ENCODE data around the gene KCTD5.

Gene KCTD5

GRCh38 chr16:2749476-2749875 is 67.2 kb downstream of the KCTD5 start:
- H3K9me3 ChIP-seq (ENCODE audit: insufficient read depth, low read depth, low read length) = no peaks in the 10 kb centered on the region
- H3K27ac ChIP-seq (ENCODE audit: low read depth, low read length) = no peak overlapping the region
- 94% methylated on average over 5 of the region's 5 CpGs for WGBS
- no peak overlapping the region for H3K4me3 ChIP-seq (ENCODE audit: low read length)
- H3K4me1 ChIP-seq (ENCODE audit: insufficient read depth, low read length) = peaks cover 1% of the 10 kb centered on the region
- no peaks in the 10 kb centered on the region for H3K27me3 ChIP-seq (ENCODE audit: insufficient read depth, low read length)
- peaks cover 5% of the 10 kb centered on the region; the same call in 1 of the 2 replicates for H3K36me3 ChIP-seq (ENCODE audit: insufficient read depth, low read length)
- no peak overlapping the region for H3K9ac ChIP-seq (ENCODE audit: low read depth, low read length)

DNA sequence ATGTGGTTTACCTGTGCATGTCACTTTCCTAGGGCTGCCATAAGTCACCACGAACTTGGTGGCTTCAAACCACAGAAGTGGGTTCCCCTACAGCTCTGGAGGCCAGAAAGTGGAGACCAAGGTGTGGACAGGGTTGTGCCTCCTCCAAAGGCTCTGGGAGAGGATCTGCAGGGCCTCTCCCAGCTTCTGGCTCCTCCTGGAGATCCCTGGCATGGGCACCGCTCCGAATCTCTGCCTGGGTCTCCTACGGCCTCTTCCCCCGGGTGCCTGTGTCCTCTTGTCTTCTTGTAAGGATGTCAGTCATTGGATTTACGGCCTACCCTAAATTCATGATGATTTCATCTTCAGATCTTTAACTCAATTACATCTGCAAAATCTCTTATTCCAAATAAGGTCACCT is 67.6 kb downstream of the KCTD5 start:
- no peaks in the 10 kb centered on the region for H3K9me3 ChIP-seq (ENCODE audit: insufficient read depth, low read depth, low read length)
- H3K36me3 ChIP-seq (ENCODE audit: insufficient read depth, low read length) = peaks cover 8% of the 10 kb centered on the region; the same call in 1 of the 2 replicates
- no peak overlapping the region for H3K9ac ChIP-seq (ENCODE audit: low read depth, low read length)
- H3K4me1 ChIP-seq (ENCODE audit: insufficient read depth, low read length) = peaks cover 6% of the 10 kb centered on the region
- H3K4me3 ChIP-seq (ENCODE audit: low read length) = no peak overlapping the region
- H3K27me3 ChIP-seq (ENCODE audit: insufficient read depth, low read length) = no peaks in the 10 kb centered on the region
- H3K27ac ChIP-seq (ENCODE audit: low read depth, low read length) = no peak overlapping the region
- WGBS = 95% methylated on average over 6 of the region's 6 CpGs

DNA sequence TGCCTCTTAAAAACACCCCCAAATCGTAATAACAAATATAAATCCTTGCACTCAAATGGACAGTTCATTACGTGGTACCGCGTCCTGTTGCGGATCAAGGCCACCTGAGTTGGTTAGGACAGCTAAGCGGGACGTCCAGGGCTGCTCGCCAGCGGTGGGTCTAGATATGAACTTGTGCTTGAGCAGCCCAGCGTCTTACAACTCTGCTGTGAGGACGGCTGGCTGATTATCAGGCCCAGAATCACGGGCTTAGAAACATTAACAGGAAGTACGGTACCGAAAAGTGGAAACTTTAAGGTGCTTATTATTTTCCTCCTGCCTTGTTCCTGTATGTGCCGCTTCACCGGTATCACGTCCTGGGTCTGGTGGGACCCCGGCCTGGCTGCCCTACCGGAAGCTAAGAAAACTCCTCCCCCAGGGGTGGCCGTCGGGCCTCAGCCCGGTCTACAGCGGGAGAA is 69.3 kb downstream of the KCTD5 start:
- peaks cover 18% of the 10 kb centered on the region for H3K36me3 ChIP-seq (ENCODE audit: insufficient read depth, low read length)
- peak overlapping the region; percentile 99 for H3K27ac ChIP-seq (ENCODE audit: low read depth, low read length)
- whole genome bisulfite sequencing = 14% methylated on average over 23 of the region's 23 CpGs
- peaks cover 11% of the 10 kb centered on the region for H3K4me1 ChIP-seq (ENCODE audit: insufficient read depth, low read length)
- H3K9me3 ChIP-seq (ENCODE audit: insufficient read depth, low read depth, low read length) = no peaks in the 10 kb centered on the region
- H3K27me3 ChIP-seq (ENCODE audit: insufficient read depth, low read length) = no peaks in the 10 kb centered on the region
- peak overlapping the region; percentile 73 for H3K4me3 ChIP-seq (ENCODE audit: low read length)
- peak overlapping the region; percentile 95 for H3K9ac ChIP-seq (ENCODE audit: low read depth, low read length)

DNA sequence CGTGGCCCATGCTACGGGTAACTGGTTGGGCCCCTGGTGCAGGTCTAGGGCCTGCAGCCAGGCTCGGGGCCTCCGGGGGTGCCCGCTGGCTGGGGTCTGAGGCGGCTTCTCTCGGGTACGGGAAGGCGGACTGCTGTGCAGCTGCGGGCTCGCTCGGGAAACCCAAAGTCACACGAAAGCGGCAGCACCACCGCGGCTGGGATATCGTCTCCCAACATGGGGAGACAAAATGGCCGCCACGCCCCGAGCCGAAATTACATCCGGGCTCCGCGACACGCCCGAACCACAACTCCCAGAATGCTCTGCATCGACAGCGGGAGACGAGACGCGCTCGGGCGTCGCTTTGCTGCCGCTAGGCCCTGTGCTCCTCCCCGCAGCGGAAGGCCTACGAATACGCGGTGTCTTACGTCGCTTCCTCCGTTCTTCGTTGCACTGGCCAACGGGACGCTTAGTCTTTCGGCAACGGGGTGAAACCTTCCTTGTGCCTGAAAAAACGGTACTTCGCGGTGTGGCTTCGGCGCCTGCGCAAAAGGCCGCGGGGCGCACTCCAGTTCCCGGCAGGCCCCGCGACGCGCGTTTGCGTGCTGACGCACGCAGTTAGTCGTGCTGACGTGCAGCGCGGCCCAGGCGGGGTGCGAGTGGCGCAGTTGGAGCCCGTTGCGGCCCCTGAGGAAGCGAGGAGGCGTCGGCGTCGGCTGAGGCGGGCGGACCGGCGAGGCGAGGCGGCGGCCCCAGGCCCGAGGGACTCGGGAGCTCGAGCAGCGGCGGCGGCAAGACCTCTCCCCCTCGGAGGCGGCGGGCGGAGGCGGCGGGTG is 69.9 kb downstream of the KCTD5 start, which contains the start of gene SRRM2:
SRRM2 (plus strand) TSS at position 604 of the 815 bp plus-strand sequence. CDS start 3,727 bp downstream, outside the sequence.
- Histone ChIP-seq H3K9ac (ENCODE audit: low read depth, low read length) (peak within 1 kb of the TSS; percentile 95), H3K36me3 (ENCODE audit: insufficient read depth, low read length) (peaks cover 25% of the 10 kb centered on the region), H3K4me3 (ENCODE audit: low read length) (peak within 1 kb of the TSS; percentile 73), H3K9me3 (ENCODE audit: insufficient read depth, low read depth, low read length) (no peaks in the 10 kb centered on the region), H3K27ac (ENCODE audit: low read depth, low read length) (peak within 1 kb of the TSS; percentile 99), H3K4me1 (ENCODE audit: insufficient read depth, low read length) (peaks cover 11% of the 10 kb centered on the region), H3K27me3 (ENCODE audit: insufficient read depth, low read length) (no peaks in the 10 kb centered on the region)
- under 1% methylated on average over 98 of the region's 99 CpGs for whole genome bisulfite sequencing

GRCh38 chr16:2752850-2753732 is 70.8 kb downstream of the KCTD5 start:
- H3K27ac ChIP-seq (ENCODE audit: low read depth, low read length) = peak overlapping the region; percentile 99
- WGBS = under 1% methylated on average over 72 of the region's 82 CpGs
- H3K36me3 ChIP-seq (ENCODE audit: insufficient read depth, low read length) = peaks cover 33% of the 10 kb centered on the region
- H3K4me3 ChIP-seq (ENCODE audit: low read length) = peak overlapping the region; percentile 73
- peaks cover 11% of the 10 kb centered on the region for H3K4me1 ChIP-seq (ENCODE audit: insufficient read depth, low read length)
- peak overlapping the region; percentile 95 for H3K9ac ChIP-seq (ENCODE audit: low read depth, low read length)
- no peaks in the 10 kb centered on the region for H3K27me3 ChIP-seq (ENCODE audit: insufficient read depth, low read length)
- H3K9me3 ChIP-seq (ENCODE audit: insufficient read depth, low read depth, low read length) = no peaks in the 10 kb centered on the region

DNA sequence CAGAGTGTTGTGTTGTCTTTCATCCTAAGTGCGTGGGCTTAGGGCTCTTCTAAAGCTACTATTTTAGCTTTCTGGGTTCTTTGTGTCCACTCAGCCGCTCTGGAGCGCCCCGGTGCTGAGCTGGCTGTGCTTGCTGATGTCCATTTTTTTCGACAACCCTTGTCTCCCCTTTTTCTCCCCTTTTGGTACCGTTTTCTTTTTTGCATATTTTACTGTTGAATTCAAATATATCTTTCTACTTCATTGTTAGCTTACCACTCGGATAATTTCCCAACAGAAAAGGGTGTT is 71.4 kb downstream of the KCTD5 start:
- Histone ChIP-seq H3K9ac (ENCODE audit: low read depth, low read length) (peak overlapping the region; percentile 95), H3K27me3 (ENCODE audit: insufficient read depth, low read length) (no peaks in the 10 kb centered on the region), H3K4me1 (ENCODE audit: insufficient read depth, low read length) (peaks cover 11% of the 10 kb centered on the region), H3K9me3 (ENCODE audit: insufficient read depth, low read depth, low read length) (no peaks in the 10 kb centered on the region), H3K27ac (ENCODE audit: low read depth, low read length) (peak overlapping the region; percentile 99), H3K36me3 (ENCODE audit: insufficient read depth, low read length) (peaks cover 39% of the 10 kb centered on the region), H3K4me3 (ENCODE audit: low read length) (peak overlapping the region; percentile 73)
- 0% methylated on average over 5 of the region's 7 CpGs for WGBS

DNA sequence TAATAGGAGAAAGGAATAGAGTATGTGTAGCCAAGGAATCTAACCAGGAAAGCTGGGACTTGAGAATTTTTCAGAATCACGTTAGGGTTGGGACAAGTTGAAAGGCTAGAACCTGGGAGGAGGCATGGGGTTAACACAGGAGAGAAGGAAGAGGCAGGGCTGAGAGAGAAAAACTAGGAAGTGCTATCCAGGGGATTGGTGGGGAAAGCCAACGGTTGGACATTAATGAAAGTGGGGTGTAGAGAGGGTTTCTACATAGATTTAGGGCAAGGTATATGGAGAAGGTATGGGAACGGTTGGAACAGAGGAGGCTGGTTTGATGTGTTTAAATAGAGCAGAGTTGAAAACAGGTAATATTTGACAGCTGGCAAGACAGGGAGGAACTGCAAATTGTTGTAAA is 72.8 kb downstream of the KCTD5 start:
- peaks cover 50% of the 10 kb centered on the region for H3K36me3 ChIP-seq (ENCODE audit: insufficient read depth, low read length)
- H3K9me3 ChIP-seq (ENCODE audit: insufficient read depth, low read depth, low read length) = peaks cover 4% of the 10 kb centered on the region; the same call in 1 of the 2 replicates
- 63% methylated on average over 3 of the region's 3 CpGs for WGBS
- peak overlapping the region; percentile 95; the same call in 1 of the 2 replicates for H3K9ac ChIP-seq (ENCODE audit: low read depth, low read length)
- H3K27me3 ChIP-seq (ENCODE audit: insufficient read depth, low read length) = no peaks in the 10 kb centered on the region
- H3K4me3 ChIP-seq (ENCODE audit: low read length) = peak overlapping the region; percentile 73
- no peak overlapping the region for H3K27ac ChIP-seq (ENCODE audit: low read depth, low read length)
- peaks cover 11% of the 10 kb centered on the region for H3K4me1 ChIP-seq (ENCODE audit: insufficient read depth, low read length)

DNA sequence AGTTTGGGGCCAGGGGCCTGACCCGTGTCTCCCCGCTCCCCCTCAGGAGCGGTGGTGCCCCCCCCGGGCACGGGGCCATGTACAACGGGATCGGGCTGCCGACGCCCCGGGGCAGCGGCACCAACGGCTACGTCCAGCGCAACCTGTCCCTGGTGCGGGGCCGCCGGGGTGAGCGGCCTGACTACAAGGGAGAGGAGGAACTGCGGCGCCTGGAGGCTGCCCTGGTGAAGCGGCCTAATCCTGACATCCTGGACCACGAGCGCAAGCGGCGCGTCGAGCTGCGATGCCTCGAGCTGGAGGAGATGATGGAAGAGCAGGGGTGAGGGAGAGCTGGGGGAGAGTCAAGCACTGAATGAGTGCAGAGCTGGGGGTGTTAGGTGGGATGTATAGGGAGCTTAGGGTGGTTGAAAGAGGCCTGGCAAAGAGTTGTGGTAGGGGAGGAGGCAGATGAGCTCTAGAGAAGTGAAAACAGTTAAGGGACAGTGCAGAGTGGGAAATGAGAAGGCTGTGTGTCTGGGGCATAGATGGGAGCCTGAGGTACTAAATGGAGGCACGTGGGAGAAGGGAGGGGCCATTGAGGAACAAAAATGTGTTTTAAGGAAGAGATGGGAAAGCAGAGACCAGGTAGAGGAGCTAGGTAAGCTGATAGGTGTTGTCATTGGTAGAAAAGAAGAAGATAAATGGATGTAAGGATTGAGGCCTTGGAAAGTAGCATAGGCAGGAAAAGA is 74.1 kb downstream of the KCTD5 start:
- H3K9ac ChIP-seq (ENCODE audit: low read depth, low read length) = no peak overlapping the region
- peaks cover 16% of the 10 kb centered on the region for H3K9me3 ChIP-seq (ENCODE audit: insufficient read depth, low read depth, low read length)
- no peak overlapping the region for H3K4me3 ChIP-seq (ENCODE audit: low read length)
- peaks cover 11% of the 10 kb centered on the region for H3K4me1 ChIP-seq (ENCODE audit: insufficient read depth, low read length)
- no peak overlapping the region for H3K27ac ChIP-seq (ENCODE audit: low read depth, low read length)
- H3K36me3 ChIP-seq (ENCODE audit: insufficient read depth, low read length) = peaks cover 63% of the 10 kb centered on the region
- H3K27me3 ChIP-seq (ENCODE audit: insufficient read depth, low read length) = no peaks in the 10 kb centered on the region
- 96% methylated on average over 30 of the region's 30 CpGs for WGBS

GRCh38 chr16:2757344-2757743 is 75.0 kb downstream of the KCTD5 start:
- Histone ChIP-seq H3K9ac (ENCODE audit: low read depth, low read length) (no peak overlapping the region), H3K27ac (ENCODE audit: low read depth, low read length) (no peak overlapping the region), H3K4me3 (ENCODE audit: low read length) (no peak overlapping the region), H3K4me1 (ENCODE audit: insufficient read depth, low read length) (peaks cover 11% of the 10 kb centered on the region), H3K27me3 (ENCODE audit: insufficient read depth, low read length) (no peaks in the 10 kb centered on the region), H3K36me3 (ENCODE audit: insufficient read depth, low read length) (peaks cover 72% of the 10 kb centered on the region), H3K9me3 (ENCODE audit: insufficient read depth, low read depth, low read length) (peaks cover 25% of the 10 kb centered on the region)
- 94% methylated on average over 11 of the region's 11 CpGs for WGBS
